K562 (cell line): ENCODE measurements around the gene MDN1. TPM values are rescaled to one million over a fixed set of nuclear protein-coding genes. Genes with fewer than 3 reads are reported as not detected.
A peak's percentile ranks its signal among the peaks of the same experiment; 100 is the strongest.

Experiments used
- ATAC-seq: fragments of 200-7000 bp; cut with Tn5 transposase; 3 replicates; pipeline ENCODE4 v1.9.1; 2020; ENCODE audit warnings: moderate library complexity
- BruUV-seq: library from RNA; stranded (reverse); fragments of 400-500 nt; replicated peaks from 2 replicates; lab custom pipeline; 2021; lab: Mats Ljungman, UMichigan
- CTCF ChIA-PET: fragments of 300-600 bp; formaldehyde crosslinking; extraction: SDS; loops from one replicate; lab custom pipeline; 2021; ENCODE audit warnings: low intra/inter-chr PET ratio; lab: Yijun Ruan, JAX
- POLR2A ChIA-PET: fragments of 300-600, 350-650 bp; sonication (Branson Sonifier 250); formaldehyde crosslinking; extraction: SDS; loops from one replicate; lab custom pipeline; 2021; ENCODE audit warnings: antibody characterized with exemption, inconsistent platforms; lab: Yijun Ruan, JAX
- DNase-seq, 4 experiments: peaks; one replicate each; pipeline versions ENCODE4 v3.0.0 to v3.0.0-alpha.2; 2011 to 2018; ENCODE audit warnings: low spot score in 3 of 4, mixed read lengths in 3 of 4; ENCODE audit errors: extremely low read depth in 1 of 4
- FAIRE-seq: peaks from 2 replicates; lab custom pipeline; 2011; peaks lifted over from hg19 to GRCh38; lab: Jason Lieb, UNC
- H2AFZ ChIP-seq: 2 replicates; pipeline ENCODE4 v1.6.0; 2011; ENCODE audit warnings: low read depth, low read length, control low read depth, inconsistent platforms
- H3K27ac ChIP-seq: fragments of 200-600 bp; 3 replicates; pipeline ENCODE4 v1.8.0; 2011; ENCODE audit warnings: low read depth, mild to moderate bottlenecking, control low read depth, inconsistent platforms, low read length, moderate library complexity, mixed read lengths; ENCODE audit errors: extremely low read depth
- H3K27me3 ChIP-seq, 2 experiments: fragments of 300-600 bp in 1 of 2; 2 replicates in 1 of 2; 3 replicates in 1 of 2; pipeline versions ENCODE4 v1.6.0 to v1.8.0; 2011; ENCODE audit warnings: inconsistent platforms in 2 of 2, low read length in 2 of 2, mild to moderate bottlenecking in 1 of 2, mixed read lengths in 1 of 2, moderate library complexity in 1 of 2; ENCODE audit not compliant: control insufficient read depth in 2 of 2, insufficient read depth in 2 of 2
- H3K36me3 ChIP-seq: fragments of 300-600 bp; 3 replicates; pipeline ENCODE4 v1.8.0; 2011; ENCODE audit warnings: mild to moderate bottlenecking, low read length, inconsistent platforms; ENCODE audit not compliant: control insufficient read depth, insufficient read depth
- H3K4me1 ChIP-seq, 2 experiments: fragments of 200-600 bp in 1 of 2; replicated peaks in 1 of 2; 2 replicates in 1 of 2; 3 replicates in 1 of 2; pipeline versions ENCODE4 v1.5.1 to v1.8.0; 2011; ENCODE audit warnings: inconsistent platforms in 2 of 2, low read length in 2 of 2, mild to moderate bottlenecking in 1 of 2, mixed read lengths in 1 of 2, moderate library complexity in 1 of 2; ENCODE audit not compliant: control insufficient read depth in 2 of 2, insufficient read depth in 2 of 2
- H3K4me2 ChIP-seq: 2 replicates; pipeline ENCODE4 v1.6.1; 2011; ENCODE audit warnings: low read length, control low read depth, inconsistent platforms, mixed read lengths; ENCODE audit not compliant: insufficient read depth
- H3K4me3 ChIP-seq: fragments of 200-600 bp; sonication (generic), shearing (Covaris generic); 2 replicates; pipeline ENCODE4 v1.5.1; 2016; ENCODE audit warnings: control low read depth, inconsistent platforms
- H3K79me2 ChIP-seq: fragments of 200-600 bp; 3 replicates; pipeline ENCODE4 v1.8.0; 2011; ENCODE audit warnings: low read length, inconsistent platforms; ENCODE audit not compliant: control insufficient read depth, insufficient read depth
- H3K9ac ChIP-seq, 2 experiments: 2 replicates each; pipeline versions ENCODE4 v1.6.0 to v1.6.1; 2011; ENCODE audit warnings: low read depth in 2 of 2, low read length in 2 of 2, control low read depth in 1 of 2, inconsistent platforms in 1 of 2, mild to moderate bottlenecking in 1 of 2, mixed read lengths in 1 of 2; ENCODE audit not compliant: insufficient read depth in 1 of 2
- H3K9me1 ChIP-seq: one replicate; pipeline ENCODE4 v1.6.0; 2011; ENCODE audit warnings: inconsistent platforms, mild to moderate bottlenecking, low read length, moderate library complexity; ENCODE audit not compliant: control insufficient read depth, insufficient read depth
- H3K9me3 ChIP-seq: replicated peaks from 2 replicates; pipeline ENCODE4 v1.5.1; 2011; ENCODE audit warnings: low read depth, low read length, inconsistent platforms; ENCODE audit not compliant: control insufficient read depth, insufficient read depth
- H4K20me1 ChIP-seq: replicated peaks from 2 replicates; pipeline ENCODE4 v1.6.1; 2011; ENCODE audit warnings: low read length, inconsistent platforms, mixed read lengths; ENCODE audit not compliant: control insufficient read depth, insufficient read depth
- CEBPB ChIP-seq: fragments of 450-650 bp; IDR thresholded peaks from 2 replicates; pipeline ENCODE4 v1.6.1; 2016; ENCODE audit warnings: missing genetic modification characterization, missing compliant biosample characterization
- CEBPG ChIP-seq, 3 experiments: fragments of 200-800 bp in 1 of 3; sonication (Bioruptor generic) in 1 of 3; sonication (generic) in 1 of 3; formaldehyde crosslinking in 1 of 3; IDR thresholded peaks in 2 of 3; conservative IDR thresholded peaks in 1 of 3; 2 replicates each; pipeline versions ENCODE4 v1.6.1 to v1.8.0; 2016 to 2022; ENCODE audit warnings: missing compliant biosample characterization in 2 of 3, missing genetic modification characterization in 2 of 3, mild to moderate bottlenecking in 1 of 3, missing genetic modification reagents in 1 of 3
- CHAMP1 ChIP-seq: fragments of 450-650 bp; IDR thresholded peaks from 2 replicates; pipeline ENCODE4 v1.6.1; 2016; ENCODE audit warnings: mild to moderate bottlenecking
- CTCF ChIP-seq, 3 experiments: IDR thresholded peaks in 2 of 3; conservative IDR thresholded peaks in 1 of 3; 2 replicates each; pipeline ENCODE4 v1.5.1; 2011 to 2012; ENCODE audit warnings: low read length in 3 of 3, mild to moderate bottlenecking in 3 of 3, control low read depth in 2 of 3, improper control_type of control experiment in 1 of 3, inconsistent platforms in 1 of 3, low read depth in 1 of 3, mixed read lengths in 1 of 3, moderate library complexity in 1 of 3; ENCODE audit not compliant: insufficient read depth in 2 of 3
- DEAF1 ChIP-seq: fragments of 450-650 bp; formaldehyde crosslinking; IDR thresholded peaks from 2 replicates; pipeline ENCODE4 v1.4.0; 2020; ENCODE audit warnings: mild to moderate bottlenecking, moderate library complexity
- HES1 ChIP-seq: fragments of 450-650 bp; IDR thresholded peaks from 2 replicates; pipeline ENCODE4 v1.6.1; 2016; ENCODE audit warnings: low read depth, mild to moderate bottlenecking, moderate library complexity
- HMG20A ChIP-seq: fragments of 450-650 bp; formaldehyde crosslinking; conservative IDR thresholded peaks from 2 replicates; pipeline ENCODE4 v1.4.0; 2020; ENCODE audit warnings: mild to moderate bottlenecking, mixed read lengths
- ID3 ChIP-seq, 2 experiments: fragments of 250-450 bp in 1 of 2; fragments of 450-650 bp in 1 of 2; sonication (Bioruptor Pico) in 1 of 2; IDR thresholded peaks; 2 replicates each; pipeline versions ENCODE4 v1.6.1 to v1.8.0; 2016 to 2021; ENCODE audit warnings: mild to moderate bottlenecking in 2 of 2, moderate library complexity in 2 of 2, missing compliant biosample characterization in 1 of 2, missing genetic modification characterization in 1 of 2
- RAD21 ChIP-seq, 2 experiments: fragments of 250-450 bp in 1 of 2; fragments of 450-650 bp in 1 of 2; sonication (Bioruptor Pico) in 1 of 2; formaldehyde crosslinking in 1 of 2; IDR thresholded peaks in 1 of 2; conservative IDR thresholded peaks in 1 of 2; 2 replicates each; pipeline versions ENCODE4 v1.4.0 to v1.8.0; 2020 to 2022; ENCODE audit warnings: mild to moderate bottlenecking in 2 of 2, moderate library complexity in 1 of 2
- SMC3 ChIP-seq: conservative IDR thresholded peaks from 2 replicates; pipeline ENCODE4 v1.6.1; 2011; ENCODE audit warnings: low read depth, low read length, improper control_type of control experiment; ENCODE audit not compliant: insufficient read depth
- SREBF2 ChIP-seq: sonication (generic); formaldehyde crosslinking; IDR thresholded peaks from 2 replicates; pipeline ENCODE4 v1.4.0; 2020; ENCODE audit warnings: mild to moderate bottlenecking, missing genetic modification reagents
- SUPT5H ChIP-seq: fragments of 450-650 bp; IDR thresholded peaks from 2 replicates; pipeline ENCODE4 v1.6.1; 2016
- WGBS: fragments of 100-300 bp; shearing (Covaris generic); methylation state at CpG from one replicate; pipeline ENCODE4 v1.1.6; 2016; ENCODE audit warnings: low coverage, mixed read lengths; ENCODE audit not compliant: insufficient coverage; ENCODE audit errors: missing lambda C conversion rate; 5-methylcytosine and 5-hydroxymethylcytosine counted together
- in situ Hi-C: fragments of 300-500 bp; cut with MboI; formaldehyde crosslinking; loops from 4 replicates; pipeline ENCODE4 v1.15.0; 2018; ENCODE audit warnings: inconsistent platforms, mixed read lengths
- intact Hi-C: fragments of 100-400 bp; cut with micrococcal nuclease; formaldehyde crosslinking; loops from 2 replicates; pipeline ENCODE4 v1.14.2; 2022
- polyA plus RNA-seq, 8 experiments: library from polyadenylated mRNA; depleted of rRNA in 4 of 8; stranded (reverse) in 5 of 8; unstranded in 3 of 8; fragments of >200 nt; fragmentation: Nextera tagmentation in 2 of 8; fragmentation: Illumina TruSeq in 1 of 8; extraction: Ambion mirVana in 2 of 8; extraction: Trizol in 1 of 8; gene quantifications; 2 replicates each; pipeline versions ENCODE4 v1.2.1 to v1.2.3, GENCODE V29; 2011 to 2014; ENCODE audit warnings: inconsistent platforms in 1 of 8, missing spikeins in 1 of 8
- total RNA-seq, 7 experiments: library from RNA; depleted of rRNA in 6 of 7; stranded (reverse); fragments of >200 nt in 6 of 7; fragmentation: Illumina TruSeq in 2 of 7; extraction: Trizol in 2 of 7; gene quantifications; 2 replicates each; pipeline versions ENCODE4 v1.2.1 to v1.2.3, GENCODE V29; 2011 to 2021; ENCODE audit warnings: low replicate concordance in 1 of 7

Gene MDN1
- total and polyA plus RNA-seq, 9 of the 15 experiments (the other 6 are each of a cell fraction or from before 2014, with no cell fraction given): 25.6 to 93.6 (median 43.0) TPM

- peak; percentile 90 for FAIRE-seq
- intact Hi-C loops: loop anchor here (1.0 to 5.0 kb wide), 4 partner anchors 177 to 628 kb away; partner anchors contain the start of gene ANKRD6
- no peak overlapping the region; the same call in 1 of the 2 replicates for H2AFZ ChIP-seq
- H3K4me2 ChIP-seq: no peak overlapping the region
- H3K79me2 ChIP-seq: no peaks in the 10 kb centered on the region
- H3K4me1 ChIP-seq: no peaks in the 10 kb centered on the region
- H3K4me3 ChIP-seq: no peak overlapping the region
- H3K27me3 ChIP-seq: peaks cover 4 to 20% of the 10 kb centered on the region in 2 experiments; a peak in 4 of 5 replicates
- H3K9ac ChIP-seq: no peak overlapping the region
- H3K27ac ChIP-seq: no peak overlapping the region
- peak; percentile 94 for ATAC-seq
- BruUV-seq: no TSS peak
- WGBS: 1% methylated on average over 11 of the region's 11 CpGs
- no peaks in the 10 kb centered on the region for H3K36me3 ChIP-seq
- no peaks in the 10 kb centered on the region for H3K9me1 ChIP-seq
- no peaks in the 10 kb centered on the region for H3K9me3 ChIP-seq
- in situ Hi-C loops: loop anchor here (5.0 to 25.0 kb wide), 2 partner anchors 178 to 623 kb away; partner anchors contain the start of gene ANKRD6
- POLR2A ChIA-PET: interaction anchor here (0.6 kb wide), 1 partner anchor 548 kb away, joined by 3 read pairs; no protein-coding TSS in a partner anchor
- DNase-seq: peak; percentile 72 to 76 (median 74)
- H4K20me1 ChIP-seq: no peaks in the 10 kb centered on the region
- CTCF ChIA-PET: interaction anchor here (0.7 to 1.9 kb wide), 5 partner anchors 177 to 628 kb away, joined by 3 to 12 read pairs (median 3); partner anchors contain the start of gene ANKRD6
- TF ChIP-seq HMG20A (CRISPR knock-in tag): no peak
- TF ChIP-seq CEBPG (CRISPR knock-in tag; IDR thresholded peaks at IDR 0.05): no peak
- peak in 1 of 2 experiments; percentile 21; a peak in 1 of 4 replicates for TF ChIP-seq CEBPG (tag; conservative IDR thresholded peaks at IDR 0.05 in 1 of 2, IDR thresholded peaks at IDR 0.05 in 1 of 2)
- TF ChIP-seq CHAMP1: 0 out of 2 replicates have a peak, but pooled peaks have one; percentile 17
- TF ChIP-seq SUPT5H: no peak
- no peak for TF ChIP-seq ID3 (CRISPR knock-in tag; IDR thresholded peaks at IDR 0.05)
- TF ChIP-seq ID3 (tag; IDR thresholded peaks at IDR 0.05): 0 out of 2 replicates have a peak, but pooled peaks have one; percentile 27
- peak; percentile 61; the same call in 1 of the 2 replicates for TF ChIP-seq CEBPB (tag)
- TF ChIP-seq HES1: no peak
- peak; percentile 60; the same call in 1 of the 2 replicates for TF ChIP-seq DEAF1 (CRISPR knock-in tag)
- TF ChIP-seq RAD21 (CRISPR knock-in tag; conservative IDR thresholded peaks at IDR 0.05 in 1 of 2, IDR thresholded peaks at IDR 0.05 in 1 of 2): peak; percentile 71 to 80
- no peak for TF ChIP-seq SREBF2 (CRISPR knock-in tag)
- TF ChIP-seq CTCF (IDR thresholded peaks at IDR 0.05 in 2 of 3, conservative IDR thresholded peaks at IDR 0.05 in 1 of 3; ENCODE audit: insufficient read depth in 2 of 3, low read depth in 1 of 3, low read length in 3 of 3): peak; percentile 69 to 91 (median 87)
- TF ChIP-seq SMC3: peak; percentile 83
Measured at GRCh38 chr6:89610149-89610642, 209.4 kb downstream of the MDN1 start.
